B cell (primary cell): Measurements from ENCODE around the gene MANBA. TPM values are rescaled to one million over a fixed set of nuclear protein-coding genes. Genes with fewer than 3 reads are reported as not detected.
"Not testable (repeated sequence)": the region's sequence is repeated elsewhere in the genome, so short reads cannot be mapped to it uniquely, and the experiment has no call there.

Experiments used
- ATAC-seq: fragments of 200-7000 bp; cut with Tn5 transposase; one replicate; pipeline ENCODE4 v1.10.0; 2021; ENCODE audit warnings: low read depth, mild to moderate bottlenecking, moderate number of reproducible peaks, moderate library complexity
- CTCF ChIA-PET: fragments of 350-600 bp; sonication (Branson Sonifier 250); formaldehyde crosslinking; loops from one replicate; lab custom pipeline; 2021; ENCODE audit warnings: antibody characterized with exemption, inconsistent platforms; lab: Charles Lee
- POLR2A ChIA-PET: fragments of 350-600 bp; sonication (Branson Sonifier 250); formaldehyde crosslinking; loops from one replicate; lab custom pipeline; 2021; ENCODE audit warnings: antibody characterized with exemption; lab: Charles Lee
- DNase-seq: peaks from one replicate; pipeline ENCODE4 v3.0.0; 2013
- H2AFZ ChIP-seq: 2 replicates; pipeline ENCODE4 v1.6.1; 2012; ENCODE audit warnings: mild to moderate bottlenecking, low read depth, low read length; ENCODE audit not compliant: insufficient read depth, poor library complexity, severe bottlenecking
- H3K27ac ChIP-seq, 2 donors: 1 replicate in 1 of 2; 2 replicates in 1 of 2; pipeline ENCODE4 v1.5.1; 2012 to 2013; ENCODE audit warnings: low read length in 2 of 2, mild to moderate bottlenecking in 2 of 2, moderate library complexity in 1 of 2
- H3K27me3 ChIP-seq, 4 experiments: fragments of 200-600 bp in 1 of 4; sonication (generic) in 1 of 4; replicated peaks in 1 of 4; 1 replicate in 2 of 4; 2 replicates in 2 of 4; pipeline versions ENCODE4 v1.6.1 to v1.7.0; 2013 to 2016; ENCODE audit warnings: low read length in 3 of 4, mild to moderate bottlenecking in 2 of 4, mixed read lengths in 1 of 4, moderate library complexity in 1 of 4; ENCODE audit not compliant: insufficient read depth in 4 of 4, control insufficient read depth in 3 of 4; ENCODE audit errors: control extremely low read depth in 1 of 4
- H3K36me3 ChIP-seq, 2 experiments: replicated peaks in 1 of 2; 1 replicate in 1 of 2; 2 replicates in 1 of 2; pipeline versions ENCODE4 v1.6.1 to v1.7.1; 2013; ENCODE audit warnings: low read length in 1 of 2; ENCODE audit not compliant: insufficient read depth in 2 of 2, control insufficient read depth in 1 of 2; ENCODE audit errors: control extremely low read depth in 1 of 2, extremely low read depth in 1 of 2
- H3K4me1 ChIP-seq, 2 donors: fragments of 200-600 bp in 1 of 2; sonication (generic) in 1 of 2; 1 replicate in 1 of 2; 2 replicates in 1 of 2; pipeline versions ENCODE4 v1.5.1 to v1.6.1; 2013 to 2017; ENCODE audit warnings: low read length in 2 of 2; ENCODE audit not compliant: control insufficient read depth in 2 of 2, insufficient read depth in 2 of 2
- H3K4me2 ChIP-seq: replicated peaks from 2 replicates; pipeline ENCODE3; 2012; ENCODE audit warnings: mild to moderate bottlenecking, low read depth, low read length; ENCODE audit not compliant: poor library complexity, severe bottlenecking
- H3K4me3 ChIP-seq, 5 experiments: fragments of 200-600 bp in 1 of 5; sonication (generic) in 1 of 5; 1 replicate in 3 of 5; 2 replicates in 2 of 5; pipeline versions ENCODE4 v1.5.1 to v1.7.0; 2011 to 2016; ENCODE audit warnings: low read length in 4 of 5, mild to moderate bottlenecking in 4 of 5, low read depth in 2 of 5, control low read depth in 1 of 5, moderate library complexity in 1 of 5; ENCODE audit not compliant: insufficient read depth in 1 of 5; ENCODE audit errors: control extremely low read depth in 1 of 5, extremely low read depth in 1 of 5
- H3K79me2 ChIP-seq: fragments of 200-600 bp; sonication (generic); one replicate; pipeline ENCODE4 v1.6.0; 2016; ENCODE audit warnings: low read length; ENCODE audit not compliant: control insufficient read depth, insufficient read depth
- H3K9ac ChIP-seq: fragments of 200-600 bp; sonication (generic); 2 replicates; pipeline ENCODE4 v1.6.1; 2017; ENCODE audit warnings: mild to moderate bottlenecking, low read length, moderate library complexity
- H3K9me3 ChIP-seq, 3 donors: one replicate each; pipeline versions ENCODE4 v1.6.1 to v1.7.1; 2013; ENCODE audit warnings: low read length in 2 of 3; ENCODE audit not compliant: control insufficient read depth in 2 of 3, insufficient read depth in 1 of 3; ENCODE audit errors: control extremely low read depth in 1 of 3
- H4K20me1 ChIP-seq: 2 replicates; pipeline ENCODE4 v1.6.0; 2012; ENCODE audit warnings: mild to moderate bottlenecking, low read length; ENCODE audit not compliant: insufficient read depth, control insufficient read depth, poor library complexity, severe bottlenecking
- H3K27ac Mint-ChIP-seq: one replicate; pipeline ENCODE4 v1.8.0; 2021; ENCODE audit warnings: mixed read lengths
- H3K27me3 Mint-ChIP-seq: one replicate; pipeline ENCODE4 v1.8.0; 2021; ENCODE audit warnings: mixed read lengths
- H3K4me1 Mint-ChIP-seq: one replicate; pipeline ENCODE4 v1.8.0; 2021; ENCODE audit warnings: mixed read lengths
- H3K4me3 Mint-ChIP-seq: one replicate; pipeline ENCODE4 v1.8.0; 2021; ENCODE audit warnings: mixed read lengths
- H3K9me3 Mint-ChIP-seq: one replicate; pipeline ENCODE4 v1.8.0; 2022; ENCODE audit warnings: mixed read lengths; ENCODE audit not compliant: insufficient read depth
- EZH2 ChIP-seq: IDR thresholded peaks from 2 replicates; pipeline ENCODE4 v1.6.1; 2012; ENCODE audit warnings: borderline replicate concordance, low read depth, mild to moderate bottlenecking, moderate library complexity, low read length; ENCODE audit not compliant: insufficient read depth, poor library complexity, severe bottlenecking
- WGBS: methylation state at CpG from one replicate; pipeline ENCODE4 v1.1.5; 2013; ENCODE audit warnings: missing lambda C conversion rate; ENCODE audit not compliant: insufficient coverage; 5-methylcytosine and 5-hydroxymethylcytosine counted together
- intact Hi-C: fragments of 100-400 bp; cut with micrococcal nuclease; formaldehyde crosslinking; loops from one replicate; pipeline ENCODE4 v1.10.0; 2022
- polyA plus RNA-seq: library from polyadenylated mRNA; depleted of rRNA; stranded (reverse); fragments of >200 nt; gene quantifications from 2 replicates; pipeline ENCODE4 v1.2.3, GENCODE V29; 2012
- total RNA-seq, 2 donors: library from RNA; stranded (reverse); fragments of 120-200 nt in 1 of 2; gene quantifications; 1 replicate in 1 of 2; 2 replicates in 1 of 2; pipeline versions ENCODE4 v1.2.3 to v1.2.4, GENCODE V29; 2013 to 2022
- TF ChIP-seq, protein P1 (sequence below): fragments of 200-600 bp; IDR thresholded peaks from one replicate; pipeline ENCODE4 v1.8.0; 2022; ENCODE audit warnings: antibody characterized with exemption, mild to moderate bottlenecking

MANBA gene
- total and polyA plus RNA-seq, 2 donors (not counting 1 experiment from before 2014, with no cell fraction given), result 91.6 to 119 TPM

DNA sequence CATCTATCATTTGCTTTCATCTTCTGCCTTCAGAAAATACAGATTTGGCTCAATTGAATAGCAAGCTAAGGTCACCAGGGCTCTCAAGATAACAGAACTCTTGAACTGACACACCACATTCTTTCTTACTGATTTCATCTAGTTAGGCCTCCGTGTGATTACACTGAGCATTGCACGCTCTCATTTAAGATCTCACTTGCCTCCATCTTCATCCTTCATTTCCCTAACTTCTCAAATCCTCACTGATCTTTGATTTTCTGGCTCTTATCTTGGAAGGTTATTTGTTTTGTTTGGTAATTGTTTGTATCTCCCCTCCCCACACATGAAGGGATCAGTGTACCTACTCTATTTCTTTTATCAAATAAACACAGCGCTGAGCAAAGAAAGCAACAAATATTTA is 47.7 kb downstream of the MANBA start:
- H3K27ac ChIP-seq, result no peak overlapping the region
- no peaks in the 10 kb centered on the region for H3K9me3 ChIP-seq
- WGBS, result no CpG with 5 or more reads among the region's 3 CpGs
- H3K4me2 ChIP-seq, result no peak overlapping the region
- H3K4me3 ChIP-seq, result no peak overlapping the region
- intact Hi-C loops, result no loop called here
- H3K36me3 ChIP-seq, result peaks cover 5 to 30% of the 10 kb centered on the region in 2 experiments
- DNase-seq, result no peak
- ChIA-PET POLR2A (no interaction called here), CTCF (no interaction called here)
- ATAC-seq, result no peak
- Mint-ChIP-seq H3K9me3 (no peaks in the 10 kb centered on the region), H3K27me3 (no peaks in the 10 kb centered on the region), H3K4me1 (peaks cover 16% of the 10 kb centered on the region), H3K4me3 (no peak overlapping the region), H3K27ac (no peak overlapping the region)
- no peak overlapping the region for H2AFZ ChIP-seq
- H4K20me1 ChIP-seq, result peaks cover 5% of the 10 kb centered on the region
- no peak overlapping the region for H3K9ac ChIP-seq
- H3K4me1 ChIP-seq, result no peaks in the 10 kb centered on the region
- no peaks in the 10 kb centered on the region for H3K27me3 ChIP-seq
- H3K79me2 ChIP-seq, result peaks cover 37% of the 10 kb centered on the region
- TF ChIP-seq, protein P1, sequence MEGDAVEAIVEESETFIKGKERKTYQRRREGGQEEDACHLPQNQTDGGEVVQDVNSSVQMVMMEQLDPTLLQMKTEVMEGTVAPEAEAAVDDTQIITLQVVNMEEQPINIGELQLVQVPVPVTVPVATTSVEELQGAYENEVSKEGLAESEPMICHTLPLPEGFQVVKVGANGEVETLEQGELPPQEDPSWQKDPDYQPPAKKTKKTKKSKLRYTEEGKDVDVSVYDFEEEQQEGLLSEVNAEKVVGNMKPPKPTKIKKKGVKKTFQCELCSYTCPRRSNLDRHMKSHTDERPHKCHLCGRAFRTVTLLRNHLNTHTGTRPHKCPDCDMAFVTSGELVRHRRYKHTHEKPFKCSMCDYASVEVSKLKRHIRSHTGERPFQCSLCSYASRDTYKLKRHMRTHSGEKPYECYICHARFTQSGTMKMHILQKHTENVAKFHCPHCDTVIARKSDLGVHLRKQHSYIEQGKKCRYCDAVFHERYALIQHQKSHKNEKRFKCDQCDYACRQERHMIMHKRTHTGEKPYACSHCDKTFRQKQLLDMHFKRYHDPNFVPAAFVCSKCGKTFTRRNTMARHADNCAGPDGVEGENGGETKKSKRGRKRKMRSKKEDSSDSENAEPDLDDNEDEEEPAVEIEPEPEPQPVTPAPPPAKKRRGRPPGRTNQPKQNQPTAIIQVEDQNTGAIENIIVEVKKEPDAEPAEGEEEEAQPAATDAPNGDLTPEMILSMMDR, result no peak

DNA sequence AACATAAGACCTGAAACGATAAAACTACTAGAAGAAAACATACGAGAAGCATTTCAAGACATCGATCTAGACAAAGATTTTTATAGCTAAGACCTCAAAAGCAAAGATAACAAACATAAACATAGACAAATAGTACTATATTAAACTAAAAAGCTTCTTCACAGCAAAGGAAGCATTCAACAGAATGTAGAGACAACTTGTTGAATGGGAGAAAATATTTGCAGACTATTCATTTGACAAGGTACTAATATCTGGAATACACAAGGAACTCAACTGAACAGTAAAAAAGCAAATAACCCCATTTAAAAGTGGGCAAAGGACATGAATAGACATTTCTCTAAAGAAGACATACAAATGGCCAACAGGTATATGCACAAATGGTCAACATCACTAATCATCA is 49.8 kb downstream of the MANBA start:
- Histone ChIP-seq H4K20me1 (peaks cover 7% of the 10 kb centered on the region), H3K4me1 (no peaks in the 10 kb centered on the region), H3K9me3 (peaks cover 0 to 1% (median 0%) of the 10 kb centered on the region in 3 donors), H2AFZ (no peak overlapping the region), H3K79me2 (peaks cover 48% of the 10 kb centered on the region), H3K4me2 (no peak overlapping the region), H3K9ac (no peak overlapping the region), H3K27ac (no peak overlapping the region), H3K27me3 (no peaks in the 10 kb centered on the region), H3K36me3 (peaks cover 4 to 23% of the 10 kb centered on the region in 2 experiments), H3K4me3 (no peak overlapping the region)
- intact Hi-C loops, result no loop called here
- CTCF ChIA-PET, result no interaction called here
- no peak for DNase-seq
- Mint-ChIP-seq H3K27me3 (no peaks in the 10 kb centered on the region), H3K4me1 (peaks cover 16% of the 10 kb centered on the region), H3K9me3 (peaks cover 4% of the 10 kb centered on the region), H3K4me3 (no peak overlapping the region), H3K27ac (no peak overlapping the region)
- TF ChIP-seq, protein P1, result no peak
- no peak for TF ChIP-seq EZH2
- no peak for ATAC-seq
- POLR2A ChIA-PET, result no interaction called here
- WGBS, result no CpG with 5 or more reads among the region's 3 CpGs

DNA sequence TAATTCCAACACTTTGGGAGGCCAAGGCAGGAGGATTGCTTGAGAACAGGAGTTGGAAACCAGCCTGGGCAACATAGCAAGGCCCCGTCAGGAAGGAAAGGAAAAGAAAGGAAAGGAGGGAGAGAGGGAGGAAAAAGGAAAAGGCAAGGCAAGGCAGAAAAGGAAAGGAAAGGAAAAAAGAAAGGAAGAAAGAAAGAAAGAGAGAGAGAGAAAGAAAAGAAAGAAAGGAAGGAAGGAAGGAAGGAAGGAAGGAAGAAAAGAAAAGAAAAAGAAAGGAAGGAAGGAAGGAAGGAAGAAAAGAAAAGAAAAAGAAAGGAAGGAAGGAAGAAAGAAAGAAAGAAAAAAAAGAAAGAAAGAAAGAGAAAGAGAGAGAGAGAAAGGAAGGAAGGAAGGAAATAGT is 51.7 kb downstream of the MANBA start:
- Histone ChIP-seq H3K79me2 (peaks cover 46% of the 10 kb centered on the region), H3K36me3 (peaks cover 4 to 22% of the 10 kb centered on the region in 2 experiments), H4K20me1 (peaks cover 18% of the 10 kb centered on the region)
- H2AFZ ChIP-seq, H3K27me3 ChIP-seq, POLR2A ChIA-PET, DNase-seq, H3K4me1 ChIP-seq, H3K4me3 ChIP-seq, H3K27me3 Mint-ChIP-seq, CTCF ChIA-PET, H3K9me3 ChIP-seq, H3K4me2 ChIP-seq, H3K27ac Mint-ChIP-seq, intact Hi-C loops, H3K4me3 Mint-ChIP-seq, H3K27ac ChIP-seq, H3K9me3 Mint-ChIP-seq, H3K9ac ChIP-seq, ATAC-seq: not testable (repeated sequence)
- WGBS, result 100% methylated on average over 1 of the region's 1 CpG
- peaks cover 16% of the 10 kb centered on the region for H3K4me1 Mint-ChIP-seq
